ENCODE data around the gene AP3D1.
"Not testable (repeated sequence)": the region's sequence is repeated elsewhere in the genome, so short reads cannot be mapped to it uniquely, and the experiment has no call there.

AP3D1 gene

GRCh38 chr19:2151339-2152229 lies at the start of gene AP3D1:
TSS of gene AP3D1 (minus strand) at chr19:2151566. CDS start at chr19:2151334, 232 bp downstream.
- peak; percentile 100 for DNase-seq

- not testable (repeated sequence) for DNase-seq
Observed at GRCh38 chr19:2200624-2201294, 49.4 kb upstream of the AP3D1 start.

GRCh38 chr19:2199861-2200623 lies 48.7 kb upstream of the AP3D1 start:
- no peak for DNase-seq

GRCh38 chr19:2199215-2199614 lies 47.8 kb upstream of the AP3D1 start:
- DNase-seq: no peak

GRCh38 chr19:2198317-2198716 lies 47.0 kb upstream of the AP3D1 start:
- DNase-seq: no peak

- DNase-seq: no peak
Observed at GRCh38 chr19:2197270-2197669, 45.9 kb upstream of the AP3D1 start.

GRCh38 chr19:2195914-2196313 lies 44.5 kb upstream of the AP3D1 start:
- no peak for DNase-seq

GRCh38 chr19:2195361-2195760 lies 44.0 kb upstream of the AP3D1 start:
- no peak for DNase-seq

GRCh38 chr19:2194513-2195078 lies 43.2 kb upstream of the AP3D1 start:
- no peak for DNase-seq

- no peak for DNase-seq
Observed at GRCh38 chr19:2193807-2194206, 42.4 kb upstream of the AP3D1 start.

- DNase-seq: no peak
Observed at GRCh38 chr19:2192862-2193261, 41.5 kb upstream of the AP3D1 start.

- no peak for DNase-seq
Observed at GRCh38 chr19:2191456-2192310, 40.3 kb upstream of the AP3D1 start.

GRCh38 chr19:2190848-2191455 lies 39.6 kb upstream of the AP3D1 start:
- DNase-seq: no peak

GRCh38 chr19:2189880-2190279 lies 38.5 kb upstream of the AP3D1 start:
- no peak for DNase-seq

- DNase-seq: no peak
Observed at GRCh38 chr19:2188708-2189385, 37.5 kb upstream of the AP3D1 start.

GRCh38 chr19:2187159-2187558 lies 35.8 kb upstream of the AP3D1 start:
- no peak for DNase-seq

- no peak for DNase-seq
Observed at GRCh38 chr19:2186071-2186846, 34.9 kb upstream of the AP3D1 start.

GRCh38 chr19:2185734-2186070 lies 34.3 kb upstream of the AP3D1 start:
- no peak for DNase-seq

GRCh38 chr19:2184422-2184975 lies 33.1 kb upstream of the AP3D1 start:
- DNase-seq: no peak

GRCh38 chr19:2181633-2181997 lies 30.2 kb upstream of the AP3D1 start:
- DNase-seq: no peak

All from COR-L47 (cell line).